Lower lobe of right lung (tissue), 2 donors: ENCODE results near the gene ABCB10. TPM values are rescaled to one million over a fixed set of nuclear protein-coding genes. Genes with fewer than 3 reads are reported as not detected.
A peak's percentile ranks its signal among the peaks of the same experiment; 100 is the strongest.
"Not testable (repeated sequence)": the region's sequence is repeated elsewhere in the genome, so short reads cannot be mapped to it uniquely, and the experiment has no call there.

Experiments used
- ATAC-seq, 2 donors: fragments of 200-7000 bp; cut with Tn5 transposase; one replicate each; pipeline ENCODE4 v1.9.1; 2020 to 2022; ENCODE audit warnings: mild to moderate bottlenecking in 2 of 2, moderate library complexity in 2 of 2
- DNase-seq: peaks from one replicate; pipeline ENCODE4 v3.0.0-alpha.2; 2020
- H3K27ac ChIP-seq: fragments of 200-600 bp; one replicate; pipeline ENCODE4 v1.8.0; 2022
- H3K27me3 ChIP-seq: fragments of 200-600 bp; one replicate; pipeline ENCODE4 v1.8.0; 2022; ENCODE audit warnings: low read depth
- H3K36me3 ChIP-seq: fragments of 200-600 bp; one replicate; pipeline ENCODE4 v1.8.0; 2022; ENCODE audit warnings: mild to moderate bottlenecking
- H3K4me1 ChIP-seq: fragments of 200-600 bp; one replicate; pipeline ENCODE4 v1.8.0; 2022
- H3K4me3 ChIP-seq: fragments of 200-600 bp; one replicate; pipeline ENCODE4 v1.8.0; 2022; ENCODE audit warnings: mild to moderate bottlenecking
- H3K9me3 ChIP-seq: fragments of 200-600 bp; one replicate; pipeline ENCODE4 v1.8.0; 2022
- CTCF ChIP-seq: fragments of 200-600 bp; IDR thresholded peaks from one replicate; pipeline ENCODE4 v1.8.0; 2022; ENCODE audit warnings: antibody characterized with exemption, mild to moderate bottlenecking
- intact Hi-C: fragments of 100-400 bp; cut with DNase I; formaldehyde crosslinking; loops from one replicate; pipeline ENCODE4 v1.11.0; 2022
- total RNA-seq: library from RNA; stranded (reverse); fragmentation: NEBNext Ultra II Directional; extraction: Animal tissue kit (Norgen Biotek cat#: 25700); gene quantifications from one replicate; pipeline ENCODE4 v1.2.1, GENCODE V29; 2021
- donor health status: DM: no; HTN: yes; CAD: no; lungs with severe emphysema.

ABCB10 gene
- total RNA-seq, 1 donor from 2014 or later: 17.8 TPM

GRCh38 chr1:229514578-229515275 is 43.8 kb downstream of the ABCB10 start:
- no peaks in the 10 kb centered on the region for H3K9me3 ChIP-seq
- TF ChIP-seq CTCF: peak; percentile 76
- intact Hi-C loops: no loop called here
- peaks cover 39% of the 10 kb centered on the region for H3K36me3 ChIP-seq
- H3K27me3 ChIP-seq: no peaks in the 10 kb centered on the region
- H3K4me3 ChIP-seq: no peak overlapping the region
- ATAC-seq (peak; percentile 82 to 86), DNase-seq (peak; percentile 53)
- H3K27ac ChIP-seq: no peak overlapping the region
- no peaks in the 10 kb centered on the region for H3K4me1 ChIP-seq

- intact Hi-C loops, H3K27ac ChIP-seq, H3K27me3 ChIP-seq, ATAC-seq, H3K4me3 ChIP-seq, H3K36me3 ChIP-seq, H3K9me3 ChIP-seq, DNase-seq: not testable (repeated sequence)
- peaks cover 16% of the 10 kb centered on the region for H3K4me1 ChIP-seq
These were observed 46.9 kb downstream of the ABCB10 start for GRCh38 chr1:229511625-229512024.

- DNase-seq, intact Hi-C loops, H3K27me3 ChIP-seq, H3K27ac ChIP-seq, ATAC-seq, H3K9me3 ChIP-seq, H3K4me3 ChIP-seq, H3K36me3 ChIP-seq: not testable (repeated sequence)
- H3K4me1 ChIP-seq: peaks cover 20% of the 10 kb centered on the region
These were observed 47.3 kb downstream of the ABCB10 start for GRCh38 chr1:229511201-229511600.

GRCh38 chr1:229509576-229509975 is 48.9 kb downstream of the ABCB10 start:
- intact Hi-C loops: no loop called here
- no peak overlapping the region for H3K27ac ChIP-seq
- no peaks in the 10 kb centered on the region for H3K27me3 ChIP-seq
- peaks cover 21% of the 10 kb centered on the region for H3K4me1 ChIP-seq
- no peak for ATAC-seq
- no peak for DNase-seq
- no peaks in the 10 kb centered on the region for H3K9me3 ChIP-seq
- TF ChIP-seq CTCF: no peak
- H3K36me3 ChIP-seq: peaks cover 9% of the 10 kb centered on the region
- H3K4me3 ChIP-seq: no peak overlapping the region

- peak in 1 of 2 donors; percentile 3 for ATAC-seq
These were observed 49.6 kb downstream of the ABCB10 start for GRCh38 chr1:229508823-229509337.

More at GRCh38 chr1:229508823-229509337, 49.6 kb downstream of the ABCB10 start:
- Histone ChIP-seq H3K4me1 (peaks cover 21% of the 10 kb centered on the region), H3K27ac (peak overlapping the region; percentile 98), H3K36me3 (peaks cover 14% of the 10 kb centered on the region), H3K4me3 (peak overlapping the region; percentile 95), H3K9me3 (no peaks in the 10 kb centered on the region), H3K27me3 (no peaks in the 10 kb centered on the region)
- no peak for TF ChIP-seq CTCF
- intact Hi-C loops: no loop called here
- DNase-seq: no peak
